GM21390 (cell line): ENCODE measurements around the gene TNNT2.

Source experiments
- ATAC-seq: cut with Tn5 transposase; IDR thresholded peaks from one replicate; pipeline ENCODE4 v1.9.1; 2021; ENCODE audit not compliant: unreplicated experiment

TNNT2 gene

DNA sequence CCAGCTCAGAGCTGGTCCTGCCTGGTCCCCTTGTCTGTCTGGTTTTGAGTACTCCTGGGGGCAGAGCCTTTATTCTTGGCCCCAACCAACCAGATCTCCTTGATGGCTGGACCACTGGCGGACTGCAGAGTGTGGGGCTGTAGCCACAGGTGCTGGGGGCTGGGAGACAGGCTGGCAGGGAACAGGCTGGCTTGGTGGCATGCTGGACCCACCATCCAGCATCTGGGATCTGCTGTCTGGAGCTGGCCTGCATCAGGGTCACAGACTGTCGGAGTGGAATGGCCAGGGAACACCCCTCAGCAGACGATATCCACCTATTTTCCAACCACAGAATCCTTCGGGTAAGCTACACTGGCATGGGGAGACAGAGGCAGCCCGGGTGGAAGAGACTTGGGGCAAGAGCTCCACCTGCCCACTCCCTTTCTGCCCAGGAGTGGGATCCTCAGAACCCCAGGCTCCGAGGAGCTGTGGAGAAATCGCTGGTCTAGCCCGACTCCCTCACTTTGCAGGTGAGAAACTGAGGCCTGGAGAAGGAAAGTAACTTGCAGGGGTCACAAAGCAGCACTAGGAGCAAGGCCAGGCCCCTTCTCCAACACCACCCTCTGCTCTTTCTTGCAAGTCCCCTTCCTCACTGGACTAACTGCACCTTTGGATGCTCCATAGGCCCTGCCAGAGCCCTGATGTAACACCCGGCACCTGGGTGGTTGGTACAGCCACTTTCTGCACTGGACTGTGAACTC, 40.6 kb downstream of the TNNT2 start:
- no peak for ATAC-seq

- ATAC-seq, result no peak
These were observed 41.6 kb downstream of the TNNT2 start for GRCh38 chr1:201335901-201336300.

DNA sequence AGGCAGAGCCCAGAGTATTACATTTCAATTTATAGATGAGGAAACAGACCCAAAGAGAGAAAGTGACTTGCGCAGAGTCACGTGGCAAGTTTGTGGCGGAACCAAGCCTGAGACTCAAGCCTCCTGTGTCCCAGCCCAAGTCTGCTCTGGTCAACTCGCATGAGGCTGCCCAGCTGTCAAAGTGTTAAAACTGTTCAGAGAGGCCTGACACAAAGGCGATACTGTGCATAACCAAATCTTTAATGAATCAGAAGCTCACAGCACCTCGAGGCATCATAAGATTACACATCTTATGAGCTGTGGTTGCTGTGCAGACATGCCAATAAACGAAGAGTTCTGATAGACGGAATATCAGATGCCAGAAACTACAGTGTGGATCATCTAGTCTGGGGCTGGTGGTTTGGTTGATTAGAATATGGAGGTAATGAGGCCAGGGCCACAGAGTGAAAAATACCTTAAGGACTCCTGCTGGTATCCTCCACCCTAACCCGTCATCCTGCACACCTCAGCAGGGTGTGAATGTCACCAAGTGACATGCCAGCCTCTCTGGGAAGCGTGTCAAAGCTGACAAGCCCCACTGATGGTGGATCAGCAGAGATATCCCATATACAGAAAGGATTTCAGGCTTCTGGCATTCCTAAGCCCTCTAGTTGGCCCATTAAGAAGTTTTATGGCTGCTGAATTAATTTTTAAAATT, 42.2 kb downstream of the TNNT2 start:
- ATAC-seq, result no peak

DNA sequence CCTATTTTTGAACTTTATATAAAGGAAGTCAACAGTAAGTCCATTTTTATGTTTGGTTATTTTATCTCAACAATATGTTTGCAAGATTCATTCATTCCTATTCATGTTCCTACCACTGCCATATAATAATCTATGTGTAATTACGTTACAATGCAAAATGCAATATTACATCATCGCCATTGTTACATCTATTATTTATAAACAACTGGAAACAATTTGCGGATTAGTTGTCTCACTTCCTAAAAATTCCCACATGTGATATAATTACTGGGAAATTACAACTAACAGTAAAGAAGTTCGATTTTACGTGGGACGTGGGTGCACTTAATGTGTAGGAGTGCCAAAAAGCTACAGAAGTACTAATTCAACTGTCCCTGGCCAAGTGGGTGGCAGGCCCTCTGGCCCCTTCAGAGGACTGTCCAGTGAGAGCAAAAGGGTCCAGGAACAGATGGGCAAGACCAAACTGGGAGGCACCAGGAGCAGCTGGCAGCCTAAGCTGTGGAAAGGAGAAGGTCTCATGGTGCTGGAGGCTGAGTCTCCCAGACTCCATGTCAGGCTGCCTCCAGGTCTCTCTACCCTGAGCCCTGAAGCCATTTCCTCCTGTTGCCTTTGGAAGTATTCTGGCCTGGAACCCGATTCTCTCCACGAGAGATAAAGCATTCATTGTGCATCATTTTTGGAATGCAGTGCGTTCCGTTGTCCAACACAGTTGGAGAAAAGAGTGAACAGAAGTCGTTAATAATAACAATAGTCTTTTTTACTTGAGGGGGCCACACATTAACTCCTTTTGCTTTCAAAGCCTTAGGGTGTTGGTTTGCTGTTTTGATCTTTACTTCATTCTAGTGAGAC, 42.9 kb downstream of the TNNT2 start:
- no peak for ATAC-seq

DNA sequence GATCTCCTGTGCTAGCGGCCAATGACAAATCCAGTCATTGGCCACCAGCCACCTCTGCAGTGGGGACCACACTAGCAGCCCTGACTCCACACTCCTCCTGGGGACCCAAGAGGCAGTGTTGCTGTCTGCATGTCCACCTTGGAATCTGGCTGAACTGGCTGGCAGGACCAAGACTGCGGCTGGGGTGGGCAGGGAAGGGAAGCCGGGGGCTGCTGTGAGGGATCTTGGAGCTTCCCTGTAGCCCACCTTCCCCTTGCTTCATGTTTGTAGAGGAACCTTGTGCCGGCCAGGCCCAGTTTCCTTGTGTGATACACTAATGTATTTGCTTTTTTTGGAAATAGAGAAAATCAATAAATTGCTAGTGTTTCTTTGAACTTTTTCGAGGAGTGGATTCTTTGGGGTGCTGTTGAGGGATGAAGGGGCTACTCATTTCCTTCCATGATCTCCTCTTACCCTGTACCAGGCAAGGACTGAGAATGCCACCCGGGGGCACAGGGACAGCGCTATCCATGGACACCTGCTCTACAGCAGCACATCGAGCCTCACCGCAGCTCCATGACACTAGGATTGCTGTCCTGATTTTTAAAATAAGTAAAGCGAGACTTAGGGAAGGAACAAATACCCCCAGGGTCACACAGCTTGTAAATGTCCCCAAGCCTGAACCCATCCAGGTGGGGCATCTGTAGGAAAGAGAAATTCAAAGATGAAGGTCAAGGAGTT, 44.7 kb downstream of the TNNT2 start:
- no peak for ATAC-seq

DNA sequence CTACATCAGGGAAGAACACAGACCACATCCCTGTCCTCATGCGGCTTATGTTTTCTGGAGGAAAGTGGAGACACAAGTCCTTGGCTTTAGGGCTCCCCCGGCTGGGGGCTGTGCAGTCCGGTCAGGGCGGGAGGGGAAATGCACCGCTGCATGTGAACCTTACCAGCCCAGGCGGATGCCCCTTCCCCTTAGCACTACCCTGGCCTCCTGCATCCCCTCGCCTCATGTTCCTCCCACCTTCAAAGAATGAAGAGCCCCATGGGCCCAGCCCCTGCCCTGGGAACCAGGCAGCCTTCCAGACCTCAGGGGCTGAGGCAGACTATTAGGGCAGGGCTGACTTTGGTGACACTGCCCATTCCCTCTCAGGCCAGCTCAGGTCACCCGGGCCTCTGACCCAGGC, 45.5 kb downstream of the TNNT2 start:
- no peak for ATAC-seq

DNA sequence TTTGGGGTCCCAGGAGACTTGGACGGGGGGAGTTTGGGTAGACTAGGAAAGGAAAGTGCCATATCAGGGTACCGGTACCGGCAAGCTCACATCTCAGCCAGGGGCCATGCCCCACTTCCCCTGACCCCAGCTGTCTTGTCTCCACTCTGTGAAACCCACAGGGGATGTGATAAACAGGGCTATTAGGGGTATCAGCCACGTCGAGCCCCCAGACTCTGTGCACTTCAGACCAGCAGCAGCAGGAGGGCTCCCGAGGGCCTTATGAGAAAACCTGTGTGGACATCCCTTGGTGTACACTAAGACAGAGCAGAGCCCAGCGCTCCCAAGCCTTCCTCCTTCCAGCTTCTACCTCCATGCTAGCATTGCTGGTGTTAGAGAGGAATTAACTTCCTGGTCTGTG, 46.3 kb downstream of the TNNT2 start:
- ATAC-seq, result no peak

GRCh38 chr1:201330541-201330940, 46.9 kb downstream of the TNNT2 start:
- ATAC-seq, result no peak

- no peak for ATAC-seq
These were observed 47.7 kb downstream of the TNNT2 start for GRCh38 chr1:201329801-201330200.

GRCh38 chr1:201329286-201329685, 48.2 kb downstream of the TNNT2 start:
- ATAC-seq, result no peak

DNA sequence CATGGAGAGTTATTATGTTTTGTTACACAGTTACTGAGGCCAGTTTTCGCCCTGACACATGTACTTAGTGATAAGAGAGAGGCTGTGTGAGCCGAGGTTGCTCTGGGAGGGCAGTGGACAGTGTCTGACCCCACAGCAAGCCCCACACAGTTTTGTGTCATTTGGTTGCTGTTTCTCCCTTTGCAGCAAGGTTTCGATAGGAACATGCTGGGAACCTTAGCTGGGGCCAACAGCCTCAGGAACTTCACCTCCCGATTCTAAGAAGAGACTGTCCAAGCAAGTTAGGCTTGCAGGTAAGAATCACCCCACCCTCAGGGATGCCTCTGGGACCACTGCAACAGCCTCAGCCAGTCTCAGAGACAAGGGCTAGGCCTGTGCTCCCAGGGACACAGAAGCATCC, 48.9 kb downstream of the TNNT2 start:
- no peak for ATAC-seq

DNA sequence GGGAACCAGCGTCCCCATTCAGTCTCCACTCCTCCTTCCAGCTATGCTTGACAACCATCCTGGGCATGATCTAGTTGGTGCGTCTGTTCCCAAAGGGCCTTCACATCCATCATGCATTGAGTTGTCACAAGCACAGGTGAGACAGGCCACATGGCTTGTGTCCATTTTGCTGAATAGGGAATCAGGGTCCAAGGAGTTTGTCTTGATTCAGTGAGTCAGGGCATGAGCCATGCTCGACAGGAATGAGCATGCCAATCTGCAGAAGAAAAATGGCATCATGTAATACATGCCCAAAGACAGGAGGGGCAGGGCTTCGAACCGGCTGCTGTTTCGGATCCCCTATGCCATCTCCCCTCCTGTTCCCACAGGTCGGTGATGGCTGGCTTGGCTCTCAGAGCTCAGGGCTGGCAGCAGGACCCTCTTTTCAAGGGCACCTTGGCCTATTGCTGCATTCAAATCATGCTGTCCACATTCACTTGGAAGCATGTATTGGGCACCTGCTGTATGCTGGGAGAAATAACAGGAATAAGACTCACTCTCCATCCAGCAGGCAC, 49.7 kb downstream of the TNNT2 start:
- ATAC-seq, result no peak

DNA sequence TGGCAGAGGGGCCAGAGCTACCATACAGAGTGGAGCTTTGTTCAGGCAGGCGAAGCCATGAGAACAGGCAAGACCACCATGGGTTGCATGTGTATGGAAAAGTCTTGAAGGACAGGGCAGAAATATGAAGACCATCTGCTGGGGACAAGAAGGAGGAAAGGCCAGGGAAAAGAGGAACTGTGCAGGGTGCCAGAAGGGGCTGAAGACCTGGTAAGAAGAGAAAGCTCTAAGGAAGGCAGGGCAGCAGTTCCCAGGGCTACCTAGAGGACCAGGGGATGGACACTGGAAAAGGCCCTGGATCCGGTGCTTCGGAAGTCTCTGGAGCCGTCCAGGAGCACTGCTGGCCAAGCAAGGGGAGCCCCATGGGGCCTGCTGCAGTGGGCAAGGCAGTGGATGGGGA, 50.8 kb downstream of the TNNT2 start:
- no peak for ATAC-seq

DNA sequence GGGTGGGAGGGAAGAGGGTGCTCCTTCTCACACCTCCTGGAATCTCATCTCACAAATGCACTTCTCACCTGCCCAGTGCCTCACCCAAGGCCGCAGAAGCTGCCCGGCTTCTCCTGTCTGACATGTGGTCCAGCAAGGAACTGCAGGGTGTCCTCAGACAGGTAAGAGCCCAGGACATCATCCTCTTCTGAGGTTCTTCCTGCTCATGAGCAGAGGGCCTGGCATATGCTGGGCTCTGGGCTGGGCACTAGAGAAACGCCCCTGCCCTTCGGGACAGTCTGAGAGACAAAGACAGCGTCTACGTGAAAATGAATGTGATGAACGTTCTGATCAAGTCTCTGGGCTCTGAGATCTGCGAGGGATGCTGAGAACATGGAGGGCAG, 51.8 kb downstream of the TNNT2 start:
- no peak for ATAC-seq

GRCh38 chr1:201324821-201325677, 52.4 kb downstream of the TNNT2 start:
- no peak for ATAC-seq

DNA sequence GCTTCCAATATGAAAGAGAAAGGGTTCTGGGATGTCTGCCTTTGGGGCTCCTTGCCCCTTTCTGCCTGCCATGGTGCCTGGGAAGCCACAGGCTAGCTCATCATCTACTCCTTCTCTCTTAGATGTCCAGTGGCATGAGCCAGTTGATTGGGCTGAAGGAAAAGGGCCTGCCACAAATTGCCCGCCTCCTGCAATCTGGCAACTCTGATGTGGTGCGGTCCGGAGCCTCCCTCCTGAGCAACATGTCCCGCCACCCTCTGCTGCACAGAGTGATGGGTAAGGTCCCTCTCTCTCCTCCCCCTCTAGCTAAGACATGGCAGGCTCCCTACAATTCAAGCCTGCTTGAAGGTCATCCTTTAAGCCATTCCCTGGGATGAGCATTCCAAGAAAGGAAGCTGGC, 53.2 kb downstream of the TNNT2 start:
- ATAC-seq, result no peak

DNA sequence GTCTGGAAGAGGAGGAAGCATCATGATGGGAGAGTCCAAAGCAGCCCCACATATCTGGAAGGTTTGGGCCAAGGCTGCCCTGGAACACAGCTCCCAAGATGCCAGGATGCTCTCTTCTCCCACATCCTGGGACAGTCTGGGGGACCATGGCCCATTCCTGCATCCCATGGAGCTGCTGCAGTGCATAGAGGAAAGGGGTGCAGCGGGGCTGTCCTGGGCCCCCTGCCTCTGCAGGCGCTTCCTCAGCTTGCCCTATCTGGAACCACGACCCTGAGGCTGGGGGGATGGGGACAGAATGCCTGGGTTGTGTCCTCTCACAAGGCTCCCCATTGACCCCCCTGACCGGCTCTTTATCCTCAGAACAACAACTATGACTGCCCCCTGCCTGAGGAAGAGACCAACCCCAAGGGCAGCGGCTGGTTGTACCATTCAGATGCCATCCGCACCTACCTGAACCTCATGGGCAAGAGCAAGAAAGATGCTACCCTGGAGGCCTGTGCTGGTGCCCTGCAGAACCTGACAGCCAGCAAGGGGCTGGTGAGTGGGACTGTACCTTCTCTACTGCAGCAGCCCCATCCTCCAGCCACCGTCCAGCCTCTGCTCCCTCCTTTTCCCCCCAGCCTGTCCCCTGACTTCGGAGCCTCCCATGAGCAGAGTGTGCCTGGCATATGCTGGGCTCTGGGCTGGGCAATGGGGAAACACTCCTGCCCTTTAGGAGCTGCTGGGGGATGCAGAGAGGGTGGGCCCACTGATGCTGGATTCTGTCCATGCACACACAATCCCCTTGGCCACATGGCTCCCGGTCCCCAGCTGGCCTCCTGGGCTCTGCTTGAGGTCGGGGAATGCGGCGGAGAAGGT, 54.6 kb downstream of the TNNT2 start:
- ATAC-seq, result no peak

DNA sequence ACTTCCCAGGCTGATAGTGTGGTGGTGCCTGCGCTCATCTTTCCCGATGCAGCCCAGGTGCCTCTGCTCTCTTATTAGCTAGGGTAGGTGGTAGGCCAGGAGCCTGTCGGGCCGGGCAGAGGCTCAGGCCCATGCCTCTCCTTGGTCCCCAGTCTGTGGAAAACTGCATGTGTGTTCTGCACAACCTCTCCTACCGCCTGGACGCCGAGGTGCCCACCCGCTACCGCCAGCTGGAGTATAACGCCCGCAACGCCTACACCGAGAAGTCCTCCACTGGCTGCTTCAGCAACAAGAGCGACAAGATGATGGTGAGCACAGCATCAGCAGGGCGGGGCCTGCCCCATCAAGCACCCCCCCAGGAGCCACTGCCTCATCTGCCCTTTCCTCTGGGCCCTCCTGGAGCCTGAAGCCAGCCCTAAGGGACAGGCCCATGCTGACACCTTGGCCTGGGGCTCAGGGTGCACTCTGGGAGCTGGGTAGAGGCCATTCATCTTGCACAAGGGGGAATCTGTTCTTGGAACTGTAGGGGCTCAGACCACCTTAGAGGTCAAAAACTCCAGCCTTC, 55.6 kb downstream of the TNNT2 start:
- ATAC-seq, result no peak
